HEK293 (cell line): ENCODE data around the gene RHBG.

Source experiments
- CTCF ChIA-PET: fragments of 350-600 bp; formaldehyde crosslinking; extraction: SDS; loops from one replicate; lab custom pipeline; 2021; ENCODE audit warnings: antibody characterized with exemption; lab: Yijun Ruan, JAX
- POLR2A ChIA-PET: fragments of 300-600 bp; formaldehyde crosslinking; extraction: SDS; loops from one replicate; lab custom pipeline; 2020; ENCODE audit warnings: antibody characterized with exemption, inconsistent platforms; lab: Yijun Ruan, JAX
- H3K27ac ChIP-seq: fragments of 200-500 bp; sonication (Bioruptor generic); 2 replicates; pipeline ENCODE4 v1.5.1; 2014; ENCODE audit warnings: low read depth, low read length, control low read depth, inconsistent platforms; ENCODE audit errors: extremely low read depth
- H3K36me3 ChIP-seq, 2 experiments: fragments of 200-500 bp in 1 of 2; sonication (Bioruptor generic) in 1 of 2; 1 replicate in 1 of 2; 2 replicates in 1 of 2; pipeline ENCODE4 v1.5.1; 2014 to 2017; ENCODE audit warnings: inconsistent platforms in 2 of 2, low read length in 2 of 2; ENCODE audit not compliant: control insufficient read depth in 2 of 2, insufficient read depth in 1 of 2
- H3K4me1 ChIP-seq: fragments of 200-500 bp; sonication (Bioruptor generic); 2 replicates; pipeline ENCODE4 v1.5.1; 2014; ENCODE audit warnings: mild to moderate bottlenecking, low read length, inconsistent platforms; ENCODE audit not compliant: control insufficient read depth, insufficient read depth
- H3K4me3 ChIP-seq: 2 replicates; pipeline ENCODE4 v1.5.1; 2011; ENCODE audit warnings: low read depth, mild to moderate bottlenecking, control low read depth, low read length, moderate library complexity
- H3K9me3 ChIP-seq: fragments of 200-500 bp; sonication (Bioruptor generic); 2 replicates; pipeline ENCODE4 v1.5.1; 2014; ENCODE audit warnings: low read depth, low read length, inconsistent platforms; ENCODE audit not compliant: control insufficient read depth, insufficient read depth
- REPIN1 ChIP-seq: fragments of 450-650 bp; formaldehyde crosslinking; IDR thresholded peaks from 2 replicates; pipeline ENCODE4 v1.5.1; 2017; ENCODE audit warnings: missing biosample characterization, missing genetic modification characterization, low read depth
- ZBTB20 ChIP-seq: fragments of 450-650 bp; formaldehyde crosslinking; IDR thresholded peaks from 2 replicates; pipeline ENCODE4 v1.5.1; 2016; ENCODE audit warnings: missing biosample characterization, missing genetic modification characterization
- ZBTB21 ChIP-seq: fragments of 450-650 bp; formaldehyde crosslinking; IDR thresholded peaks from 2 replicates; pipeline ENCODE4 v1.5.1; 2017; ENCODE audit warnings: missing biosample characterization, missing genetic modification characterization
- ZNF341 ChIP-seq: fragments of 450-650 bp; formaldehyde crosslinking; IDR thresholded peaks from 2 replicates; pipeline ENCODE4; 2016; ENCODE audit warnings: low read depth, missing biosample characterization, missing genetic modification characterization
- ZNF362 ChIP-seq: fragments of 450-650 bp; formaldehyde crosslinking; IDR thresholded peaks from 2 replicates; pipeline ENCODE4 v1.5.1; 2016; ENCODE audit warnings: missing biosample characterization, missing genetic modification characterization
- ZNF394 ChIP-seq: fragments of 450-650 bp; formaldehyde crosslinking; IDR thresholded peaks from 2 replicates; pipeline ENCODE4 v1.5.1; 2016; ENCODE audit warnings: missing biosample characterization, missing genetic modification characterization, mild to moderate bottlenecking, moderate library complexity, borderline replicate concordance
- ZNF398 ChIP-seq: fragments of 450-650 bp; formaldehyde crosslinking; IDR thresholded peaks from 2 replicates; pipeline ENCODE4 v1.5.1; 2017; ENCODE audit warnings: missing biosample characterization, missing genetic modification characterization
- ZNF416 ChIP-seq: fragments of 450-650 bp; formaldehyde crosslinking; IDR thresholded peaks from 2 replicates; pipeline ENCODE4 v1.5.1; 2016; ENCODE audit warnings: missing biosample characterization, missing genetic modification characterization
- ZNF433 ChIP-seq: fragments of 450-650 bp; formaldehyde crosslinking; IDR thresholded peaks from 2 replicates; pipeline ENCODE4 v1.5.1; 2016; ENCODE audit warnings: missing biosample characterization, missing genetic modification characterization, low read depth
- ZNF585B ChIP-seq: fragments of 450-650 bp; formaldehyde crosslinking; IDR thresholded peaks from 2 replicates; pipeline ENCODE4 v1.5.1; 2016; ENCODE audit warnings: missing biosample characterization, missing genetic modification characterization
- ZNF600 ChIP-seq: fragments of 450-650 bp; formaldehyde crosslinking; IDR thresholded peaks from 2 replicates; pipeline ENCODE4 v1.5.1; 2016; ENCODE audit warnings: missing biosample characterization, missing genetic modification characterization
- ZNF621 ChIP-seq: fragments of 450-650 bp; formaldehyde crosslinking; IDR thresholded peaks from 2 replicates; pipeline ENCODE4 v1.5.1; 2017; ENCODE audit warnings: missing biosample characterization, missing genetic modification characterization
- ZNF639 ChIP-seq: fragments of 450-650 bp; formaldehyde crosslinking; IDR thresholded peaks from 2 replicates; pipeline ENCODE4 v1.5.1; 2016; ENCODE audit warnings: missing biosample characterization, missing genetic modification characterization
- ZNF658 ChIP-seq: fragments of 450-650 bp; formaldehyde crosslinking; IDR thresholded peaks from 2 replicates; pipeline ENCODE4; 2016; ENCODE audit warnings: missing biosample characterization, missing genetic modification characterization
- ZNF677 ChIP-seq: fragments of 450-650 bp; IDR thresholded peaks from 2 replicates; pipeline ENCODE4 v1.5.0; 2018; ENCODE audit warnings: missing biosample characterization, mild to moderate bottlenecking, missing genetic modification characterization, moderate library complexity
- ZNF792 ChIP-seq: fragments of 450-650 bp; formaldehyde crosslinking; IDR thresholded peaks from 2 replicates; pipeline ENCODE4 v1.5.1; 2016; ENCODE audit warnings: missing biosample characterization, missing genetic modification characterization
- TF ChIP-seq, protein P1 (sequence below): fragments of 450-650 bp; formaldehyde crosslinking; IDR thresholded peaks from 2 replicates; pipeline ENCODE4 v1.5.1; 2016; ENCODE audit warnings: missing biosample characterization, missing genetic modification characterization
- TF ChIP-seq, protein P2 (sequence below): fragments of 450-650 bp; formaldehyde crosslinking; IDR thresholded peaks from 2 replicates; pipeline ENCODE4 v1.5.1; 2016; ENCODE audit warnings: missing biosample characterization, missing genetic modification characterization

RHBG gene

DNA sequence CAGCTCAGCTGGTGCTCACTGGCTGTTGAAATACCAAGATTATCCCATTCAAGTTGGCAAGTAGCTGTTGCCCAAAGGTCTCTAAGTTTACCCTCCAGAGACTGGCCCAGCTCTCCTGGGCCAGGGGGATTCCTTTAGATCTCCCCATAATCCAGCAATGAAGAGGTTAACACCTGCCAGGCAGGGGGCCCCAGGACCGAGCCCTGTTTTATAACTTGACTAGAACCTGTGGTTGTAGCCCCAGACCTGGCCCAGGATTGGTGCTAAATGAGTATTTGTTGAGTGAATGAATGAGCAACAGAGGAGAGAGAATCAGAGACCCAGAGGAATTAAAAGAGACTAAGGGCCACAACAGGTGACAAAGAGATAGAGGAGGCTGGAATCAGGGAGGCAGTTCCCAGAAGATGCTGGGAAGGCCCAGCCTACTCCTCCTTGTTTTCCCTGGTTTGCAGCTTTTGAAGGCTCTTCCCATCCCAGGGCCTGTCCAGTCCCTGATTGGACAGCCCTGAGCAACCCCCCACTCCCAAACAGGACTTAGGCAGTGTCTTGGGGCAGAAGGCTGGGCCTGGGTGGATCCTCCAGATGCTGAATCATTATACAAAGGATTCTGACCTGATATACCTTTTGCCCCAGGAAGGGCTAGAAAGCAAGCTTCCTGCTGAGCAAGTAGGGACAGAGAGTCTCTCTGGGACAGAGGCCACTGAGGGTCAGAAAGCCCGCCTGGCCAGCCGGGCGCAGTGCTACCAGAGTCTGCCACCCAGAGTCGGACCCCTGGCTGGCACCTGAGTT, 2.4 kb upstream of the RHBG start:
- Histone ChIP-seq H3K4me1 (no peaks in the 10 kb centered on the region), H3K4me3 (no peak overlapping the region), H3K27ac (no peak overlapping the region), H3K9me3 (no peaks in the 10 kb centered on the region), H3K36me3 (no peaks in the 10 kb centered on the region)
- ChIA-PET POLR2A (interaction anchor here (0.5 kb wide), 1 partner anchor 55 kb away, joined by 3 read pairs; no protein-coding TSS in a partner anchor), CTCF (interaction anchor here (0.8 kb wide), 2 partner anchors 10 to 30 kb away, joined by 4 read pairs; no protein-coding TSS in a partner anchor)
- peak; percentile 57; the same call in 1 of the 2 replicates for TF ChIP-seq ZBTB20 (tag by site-specific recombination)
- no peak for TF ChIP-seq ZNF394
- TF ChIP-seq ZNF341 = no peak

GRCh38 chr1:156367383-156368156, 1.4 kb upstream of the RHBG start:
- TF ChIP-seq ZNF433 (tag by site-specific recombination) = no peak
- no peak for TF ChIP-seq ZNF362 (tag by site-specific recombination)
- TF ChIP-seq ZNF792 (tag by site-specific recombination) = no peak
- TF ChIP-seq ZNF398 (tag by site-specific recombination) = peak; percentile 27; the same call in 1 of the 2 replicates
- TF ChIP-seq, protein P1, sequence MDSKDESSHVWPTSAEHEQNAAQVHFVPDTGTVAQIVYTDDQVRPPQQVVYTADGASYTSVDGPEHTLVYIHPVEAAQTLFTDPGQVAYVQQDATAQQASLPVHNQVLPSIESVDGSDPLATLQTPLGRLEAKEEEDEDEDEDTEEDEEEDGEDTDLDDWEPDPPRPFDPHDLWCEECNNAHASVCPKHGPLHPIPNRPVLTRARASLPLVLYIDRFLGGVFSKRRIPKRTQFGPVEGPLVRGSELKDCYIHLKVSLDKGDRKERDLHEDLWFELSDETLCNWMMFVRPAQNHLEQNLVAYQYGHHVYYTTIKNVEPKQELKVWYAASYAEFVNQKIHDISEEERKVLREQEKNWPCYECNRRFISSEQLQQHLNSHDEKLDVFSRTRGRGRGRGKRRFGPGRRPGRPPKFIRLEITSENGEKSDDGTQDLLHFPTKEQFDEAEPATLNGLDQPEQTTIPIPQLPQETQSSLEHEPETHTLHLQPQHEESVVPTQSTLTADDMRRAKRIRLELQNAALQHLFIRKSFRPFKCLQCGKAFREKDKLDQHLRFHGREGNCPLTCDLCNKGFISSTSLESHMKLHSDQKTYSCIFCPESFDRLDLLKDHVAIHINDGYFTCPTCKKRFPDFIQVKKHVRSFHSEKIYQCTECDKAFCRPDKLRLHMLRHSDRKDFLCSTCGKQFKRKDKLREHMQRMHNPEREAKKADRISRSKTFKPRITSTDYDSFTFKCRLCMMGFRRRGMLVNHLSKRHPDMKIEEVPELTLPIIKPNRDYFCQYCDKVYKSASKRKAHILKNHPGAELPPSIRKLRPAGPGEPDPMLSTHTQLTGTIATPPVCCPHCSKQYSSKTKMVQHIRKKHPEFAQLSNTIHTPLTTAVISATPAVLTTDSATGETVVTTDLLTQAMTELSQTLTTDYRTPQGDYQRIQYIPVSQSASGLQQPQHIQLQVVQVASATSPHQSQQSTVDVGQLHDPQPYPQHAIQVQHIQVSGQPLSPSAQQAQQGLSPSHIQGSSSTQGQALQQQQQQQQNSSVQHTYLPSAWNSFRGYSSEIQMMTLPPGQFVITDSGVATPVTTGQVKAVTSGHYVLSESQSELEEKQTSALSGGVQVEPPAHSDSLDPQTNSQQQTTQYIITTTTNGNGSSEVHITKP (tag by site-specific recombination) = peak; percentile 42; the same call in 1 of the 2 replicates
- no peak; the same call in 1 of the 2 replicates for TF ChIP-seq ZNF600 (tag by site-specific recombination)
- TF ChIP-seq ZNF621 = no peak
- TF ChIP-seq ZNF677 (tag by site-specific recombination) = peak; percentile 99
- H3K9me3 ChIP-seq = no peaks in the 10 kb centered on the region
- no peak overlapping the region for H3K4me3 ChIP-seq
- ChIA-PET CTCF (interaction anchor here (0.8 kb wide), 1 partner anchor 11 kb away, joined by 4 read pairs; no protein-coding TSS in a partner anchor), POLR2A (no interaction called here)
- no peaks in the 10 kb centered on the region for H3K4me1 ChIP-seq
- no peak overlapping the region for H3K27ac ChIP-seq
- H3K36me3 ChIP-seq = no peaks in the 10 kb centered on the region

GRCh38 chr1:156368157-156368658, 803 bp upstream of the RHBG start:
- Histone ChIP-seq H3K27ac (no peak overlapping the region), H3K9me3 (no peaks in the 10 kb centered on the region), H3K4me1 (no peaks in the 10 kb centered on the region), H3K4me3 (no peak overlapping the region), H3K36me3 (no peaks in the 10 kb centered on the region)
- CTCF ChIA-PET = interaction anchor here (1.0 kb wide), 1 partner anchor 78 kb away, joined by 3 read pairs; no protein-coding TSS in a partner anchor
- POLR2A ChIA-PET = no interaction called here
- TF ChIP-seq ZNF416 (tag by site-specific recombination) = no peak
- no peak for TF ChIP-seq REPIN1 (tag by site-specific recombination)
- TF ChIP-seq, protein P2, sequence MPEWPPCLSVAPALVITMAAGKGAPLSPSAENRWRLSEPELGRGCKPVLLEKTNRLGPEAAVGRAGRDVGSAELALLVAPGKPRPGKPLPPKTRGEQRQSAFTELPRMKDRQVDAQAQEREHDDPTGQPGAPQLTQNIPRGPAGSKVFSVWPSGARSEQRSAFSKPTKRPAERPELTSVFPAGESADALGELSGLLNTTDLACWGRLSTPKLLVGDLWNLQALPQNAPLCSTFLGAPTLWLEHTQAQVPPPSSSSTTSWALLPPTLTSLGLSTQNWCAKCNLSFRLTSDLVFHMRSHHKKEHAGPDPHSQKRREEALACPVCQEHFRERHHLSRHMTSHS (tag by site-specific recombination) = no peak
- TF ChIP-seq ZBTB21 (tag by site-specific recombination) = no peak
- no peak for TF ChIP-seq ZNF639 (tag by site-specific recombination)
- no peak for TF ChIP-seq ZNF658 (tag by site-specific recombination)
- TF ChIP-seq ZNF585B (tag by site-specific recombination) = no peak
